Measurements from ENCODE around the gene UQCC2.

Gene UQCC2

GRCh38 chr6:33725891-33726673 is 14.6 kb upstream of the UQCC2 start:
- no peak for DNase-seq (ENCODE audit: low read depth in 2 of 3, low spot score in 1 of 3)

GRCh38 chr6:33725222-33725621 is 13.7 kb upstream of the UQCC2 start:
- DNase-seq (ENCODE audit: low read depth in 2 of 3, low spot score in 1 of 3): no peak

GRCh38 chr6:33724102-33725023 is 12.9 kb upstream of the UQCC2 start:
- DNase-seq (ENCODE audit: low read depth in 2 of 3, low spot score in 1 of 3): no peak

- DNase-seq (ENCODE audit: low read depth in 2 of 3, low spot score in 1 of 3): no peak
Measured at GRCh38 chr6:33723371-33724085, 12.0 kb upstream of the UQCC2 start.

GRCh38 chr6:33722103-33722623 is 10.7 kb upstream of the UQCC2 start:
- DNase-seq (ENCODE audit: low read depth in 2 of 3, low spot score in 1 of 3): no peak

GRCh38 chr6:33721508-33721907 is 10.0 kb upstream of the UQCC2 start:
- no peak for DNase-seq (ENCODE audit: low read depth in 2 of 3, low spot score in 1 of 3)

GRCh38 chr6:33720998-33721397 is 9.5 kb upstream of the UQCC2 start:
- no peak for DNase-seq (ENCODE audit: low read depth in 2 of 3, low spot score in 1 of 3)

GRCh38 chr6:33719326-33719987 is 8.0 kb upstream of the UQCC2 start:
- DNase-seq (ENCODE audit: low read depth in 2 of 3, low spot score in 1 of 3): no peak

GRCh38 chr6:33718713-33719112 is 7.2 kb upstream of the UQCC2 start:
- no peak for DNase-seq (ENCODE audit: low read depth in 2 of 3, low spot score in 1 of 3)

- DNase-seq (ENCODE audit: low read depth in 2 of 3, low spot score in 1 of 3): no peak
Measured at GRCh38 chr6:33717934-33718455, 6.5 kb upstream of the UQCC2 start.

- DNase-seq (ENCODE audit: low read depth in 2 of 3, low spot score in 1 of 3): no peak
Measured at GRCh38 chr6:33716890-33717632, 5.6 kb upstream of the UQCC2 start.

- no peak for DNase-seq (ENCODE audit: low read depth in 2 of 3, low spot score in 1 of 3)
Measured at GRCh38 chr6:33716379-33716778, 4.9 kb upstream of the UQCC2 start.

GRCh38 chr6:33714385-33715040 is 3.0 kb upstream of the UQCC2 start:
- DNase-seq (ENCODE audit: low read depth in 2 of 3, low spot score in 1 of 3): no peak

- DNase-seq (ENCODE audit: low read depth in 2 of 3, low spot score in 1 of 3): no peak
Measured at GRCh38 chr6:33713786-33714185, 2.3 kb upstream of the UQCC2 start.

GRCh38 chr6:33712914-33713313 is 1.4 kb upstream of the UQCC2 start:
- no peak for DNase-seq (ENCODE audit: low read depth in 2 of 3, low spot score in 1 of 3)

- no peak for DNase-seq (ENCODE audit: low read depth in 2 of 3, low spot score in 1 of 3)
Measured at GRCh38 chr6:33710296-33711121, 991 bp downstream of the UQCC2 start.

- no peak for DNase-seq (ENCODE audit: low read depth in 2 of 3, low spot score in 1 of 3)
Measured at GRCh38 chr6:33709605-33710295, 1.8 kb downstream of the UQCC2 start.

All from stimulated activated CD4-positive, alpha-beta T cell treated with anti-CD3 and anti-CD28 coated beads, Interleukin-12 subunit alpha, Interleukin-12 subunit beta, amount 100 ng/mL, for 48 hours (primary cell).